AG08396 (cell line): Measurements from ENCODE around the gene SUMF2.
"Not testable (repeated sequence)": the region's sequence is repeated elsewhere in the genome, so short reads cannot be mapped to it uniquely, and the experiment has no call there.

Experiments
- DNase-seq: peaks from one replicate; pipeline ENCODE4 v3.0.0; 2012; ENCODE audit warnings: low spot score, mixed read lengths

Gene SUMF2

DNA sequence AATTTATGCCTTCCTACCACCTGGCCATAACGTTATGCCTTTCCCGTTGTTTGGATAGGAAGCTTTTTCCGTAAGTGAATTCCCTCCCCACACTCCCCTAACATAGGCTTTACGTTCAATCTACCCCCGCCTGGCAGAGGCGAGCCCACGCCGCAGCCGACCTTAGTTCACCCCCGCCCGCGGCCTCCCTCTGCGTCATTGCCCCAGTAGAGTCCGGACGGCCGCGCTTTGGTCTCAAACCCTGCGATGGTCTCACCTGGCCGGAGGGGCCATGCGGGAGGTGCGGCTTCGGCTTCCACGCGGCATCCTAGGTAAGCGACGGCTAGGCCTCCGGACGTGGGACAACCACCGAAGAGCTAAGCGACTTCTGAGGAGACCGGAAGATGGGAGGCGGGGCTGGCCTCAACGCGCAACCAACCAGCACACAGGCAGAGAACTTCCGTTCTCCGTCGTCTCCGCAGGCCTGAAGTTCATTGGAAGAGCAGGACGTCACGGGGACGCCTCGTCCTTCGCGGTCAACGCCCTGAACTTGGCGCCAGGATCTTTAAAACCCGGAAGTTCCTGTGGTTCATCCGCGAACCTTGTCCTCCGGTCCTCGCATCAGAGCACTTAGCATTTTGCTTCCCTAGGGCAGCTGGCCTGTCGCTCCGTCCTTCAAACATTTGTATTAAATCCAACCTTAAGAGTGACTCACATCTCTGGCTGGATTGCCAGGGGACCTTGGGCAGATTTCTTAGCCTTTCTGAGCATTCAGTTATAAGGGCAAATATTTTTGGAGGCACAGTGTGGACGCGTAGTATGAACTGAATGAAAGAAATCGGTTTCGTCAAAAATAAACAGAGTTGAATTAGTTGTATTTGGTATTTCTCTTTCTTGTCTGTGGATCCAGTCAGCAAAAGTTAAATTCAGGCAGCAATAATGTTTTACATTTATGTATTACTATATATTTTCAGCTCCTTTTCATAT lies 42.3 kb downstream of the SUMF2 start, which contains the start of gene CHCHD2:
TSS of gene CHCHD2 (minus strand) at position 369 of the 966 bp plus-strand sequence. CDS start at position 306, 63 bp downstream.
- peak; percentile 98 for DNase-seq

DNA sequence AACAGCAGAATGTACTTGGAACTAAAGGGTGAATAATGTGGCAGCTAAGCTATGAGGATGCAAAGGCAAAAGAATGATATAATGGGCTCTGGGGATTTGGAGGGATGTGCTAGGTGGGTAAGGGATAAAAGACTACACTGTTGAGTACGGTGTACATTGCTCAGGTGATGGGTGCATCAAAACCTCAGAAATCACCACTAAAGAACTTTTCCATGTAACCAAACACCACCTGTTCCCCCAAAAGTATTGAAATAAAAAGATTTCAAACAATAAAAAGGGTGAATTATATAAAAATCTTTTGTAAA lies 43.8 kb downstream of the SUMF2 start:
- DNase-seq: no peak

GRCh38 chr7:56110611-56111010 lies 46.5 kb downstream of the SUMF2 start:
- DNase-seq: no peak

DNA sequence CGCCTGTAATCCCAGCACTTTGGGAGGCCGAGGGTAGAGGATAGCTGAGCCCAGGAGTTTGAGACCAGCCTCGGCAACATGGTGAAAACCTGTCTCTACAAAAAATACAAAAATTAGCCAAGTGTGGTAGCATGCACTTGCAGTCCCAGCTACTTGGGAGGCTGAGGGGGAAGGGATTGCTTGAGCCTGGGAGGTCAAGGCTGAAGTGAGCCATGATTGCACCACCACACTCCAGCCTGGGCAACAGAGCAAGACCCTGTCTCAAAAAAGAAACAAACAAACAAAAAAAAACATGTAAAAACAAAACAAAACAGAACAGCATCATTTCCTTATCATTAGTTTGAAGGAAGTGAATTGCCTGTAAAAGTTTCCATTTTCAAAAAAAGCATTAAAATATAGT lies 48.2 kb downstream of the SUMF2 start:
- not testable (repeated sequence) for DNase-seq

DNA sequence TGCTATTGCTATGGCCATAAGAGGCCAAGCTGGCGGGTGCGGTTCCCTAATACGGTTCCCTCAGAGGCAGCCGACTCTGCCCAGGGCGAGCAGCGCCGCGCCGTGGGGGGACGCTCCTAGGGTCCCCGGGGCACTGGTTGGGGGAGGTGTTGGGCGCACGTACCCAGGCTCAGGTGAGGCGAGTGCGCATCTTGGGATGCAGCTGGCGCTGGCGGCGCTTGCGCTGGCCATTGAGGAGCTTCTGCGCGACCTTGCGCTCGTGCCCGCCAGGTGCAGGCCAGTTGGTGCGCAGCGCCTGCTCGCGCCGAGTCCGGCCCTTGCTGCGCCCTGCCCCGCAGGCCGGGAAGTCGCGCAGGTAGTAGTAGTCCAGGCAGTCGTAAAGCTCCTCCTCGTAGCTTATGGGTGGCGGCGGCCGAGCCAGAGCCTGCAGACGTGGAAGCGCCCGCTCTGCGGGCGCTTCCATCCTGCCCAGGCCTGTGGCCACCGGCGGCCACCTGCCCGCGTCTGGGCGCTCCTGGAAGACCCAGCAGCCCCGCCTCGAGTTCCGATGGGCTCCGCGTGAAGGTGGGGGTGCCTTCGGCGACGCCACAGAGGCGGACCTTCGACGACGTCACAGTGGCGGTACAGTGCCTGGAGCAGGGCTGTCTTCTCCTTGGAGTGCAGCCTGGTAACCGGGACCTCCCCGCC lies 51.9 kb downstream of the SUMF2 start, which contains the start of gene NUPR2:
TSS of gene NUPR2 (minus strand) at position 566 of the 687 bp plus-strand sequence. CDS start at position 463, 103 bp downstream.
- DNase-seq: no peak

DNA sequence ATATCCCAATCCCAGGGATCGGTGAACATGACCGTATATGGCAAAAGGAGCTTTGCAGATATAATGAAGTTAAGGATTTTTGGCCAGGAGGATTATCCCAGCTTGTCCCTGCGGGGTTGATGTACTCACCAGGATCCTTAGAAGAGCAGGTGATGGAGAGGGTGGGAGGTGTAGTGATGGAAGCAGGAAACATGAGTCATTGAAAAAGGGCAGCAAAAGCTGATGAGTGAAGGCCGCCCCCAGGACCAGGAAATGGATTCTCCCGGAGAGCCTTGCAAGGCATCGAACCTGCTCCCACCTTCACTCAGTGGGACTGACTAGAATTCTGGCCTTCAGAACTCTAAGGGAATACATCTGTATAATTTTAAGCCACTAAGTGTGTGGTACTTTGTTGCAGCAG lies 57.4 kb downstream of the SUMF2 start:
- no peak for DNase-seq

- no peak for DNase-seq
Observed at GRCh38 chr7:56124981-56125380, 60.9 kb downstream of the SUMF2 start.

DNA sequence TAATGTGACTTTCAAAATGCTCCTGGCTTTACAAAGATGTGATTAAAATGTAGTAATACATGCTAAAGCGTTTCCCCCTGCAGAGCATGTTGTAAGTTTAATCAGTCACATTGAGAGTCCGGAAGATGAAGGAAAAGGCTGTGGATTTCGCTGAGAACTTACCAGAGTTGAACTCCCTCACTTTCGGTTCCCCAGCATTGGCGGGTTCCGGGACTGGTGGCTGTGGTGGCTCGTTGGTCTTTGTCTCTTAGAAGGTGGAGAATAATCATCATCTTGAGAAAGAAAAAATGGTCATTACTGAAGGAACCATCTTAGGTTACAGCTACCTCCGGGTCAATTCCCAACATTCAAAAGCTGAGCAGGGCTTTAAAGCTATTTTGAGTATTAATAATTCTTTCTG lies 61.7 kb downstream of the SUMF2 start:
- DNase-seq: no peak

DNA sequence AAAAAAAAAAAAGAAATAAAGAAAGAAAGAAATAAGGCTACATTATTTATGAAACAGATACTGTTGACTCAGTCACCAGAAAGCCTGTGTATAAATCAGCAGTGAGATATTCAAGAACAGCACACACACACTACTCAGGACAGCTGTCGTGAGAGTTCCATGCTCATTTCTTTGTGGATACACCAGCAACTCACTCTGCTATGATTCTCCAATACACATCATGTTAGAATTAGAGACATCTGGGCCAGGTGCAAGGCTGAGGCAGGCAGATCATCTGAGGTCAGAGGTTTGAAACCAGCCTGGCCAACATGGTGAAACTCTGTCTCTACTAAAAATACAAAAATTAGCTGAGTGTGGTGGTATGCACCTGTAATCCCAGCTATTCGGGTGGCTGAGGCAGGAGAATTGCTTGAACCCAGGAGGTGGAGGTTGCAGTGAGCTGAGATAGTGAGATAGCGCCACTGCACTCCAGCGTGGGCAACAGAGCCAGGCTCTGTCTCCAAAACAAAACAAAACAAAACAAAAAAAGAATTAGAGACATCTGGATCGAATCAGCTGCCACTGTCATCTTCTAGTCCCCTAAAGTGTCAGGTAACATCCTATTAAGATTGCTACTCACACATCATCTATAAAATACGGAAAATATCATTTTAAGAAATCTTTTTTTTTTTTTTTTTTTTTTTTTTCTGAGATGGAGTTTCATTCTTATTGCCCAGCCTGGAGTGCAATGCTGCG lies 63.3 kb downstream of the SUMF2 start:
- no peak for DNase-seq
